GM18909 (cell line): ENCODE results near the gene TNFSF4.
"Not testable (repeated sequence)": the region's sequence is repeated elsewhere in the genome, so short reads cannot be mapped to it uniquely, and the experiment has no call there.

Experiments
- ATAC-seq: cut with Tn5 transposase; IDR thresholded peaks from one replicate; pipeline ENCODE4 v1.9.1; 2021; ENCODE audit warnings: mild to moderate bottlenecking; ENCODE audit not compliant: unreplicated experiment, poor library complexity

TNFSF4 gene

GRCh38 chr1:173168941-173169340, 38.2 kb downstream of the TNFSF4 start:
- ATAC-seq: no peak

GRCh38 chr1:173164686-173165085, 42.4 kb downstream of the TNFSF4 start:
- no peak for ATAC-seq

GRCh38 chr1:173164178-173164577, 43.0 kb downstream of the TNFSF4 start:
- no peak for ATAC-seq

GRCh38 chr1:173163222-173163621, 43.9 kb downstream of the TNFSF4 start:
- ATAC-seq: no peak

DNA sequence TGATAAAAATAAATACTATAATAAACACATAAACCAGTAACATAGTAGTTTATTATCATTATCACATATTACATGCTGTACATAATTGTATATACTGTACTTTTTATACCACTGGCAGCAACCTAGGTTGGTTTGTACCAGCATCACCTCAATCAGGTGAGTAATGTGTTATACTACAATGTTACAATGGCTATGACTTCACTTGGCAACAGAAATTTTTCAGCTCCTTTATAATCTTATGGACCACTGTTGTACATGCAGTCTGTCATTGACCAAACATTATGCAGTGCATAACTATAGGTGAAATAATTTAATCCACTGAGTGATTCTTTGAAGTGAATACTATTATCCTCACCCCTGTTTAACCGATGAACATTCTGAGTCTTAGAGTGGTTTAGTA, 44.5 kb downstream of the TNFSF4 start:
- ATAC-seq: no peak

- ATAC-seq: no peak
These were observed 45.5 kb downstream of the TNFSF4 start for GRCh38 chr1:173161510-173162221.

DNA sequence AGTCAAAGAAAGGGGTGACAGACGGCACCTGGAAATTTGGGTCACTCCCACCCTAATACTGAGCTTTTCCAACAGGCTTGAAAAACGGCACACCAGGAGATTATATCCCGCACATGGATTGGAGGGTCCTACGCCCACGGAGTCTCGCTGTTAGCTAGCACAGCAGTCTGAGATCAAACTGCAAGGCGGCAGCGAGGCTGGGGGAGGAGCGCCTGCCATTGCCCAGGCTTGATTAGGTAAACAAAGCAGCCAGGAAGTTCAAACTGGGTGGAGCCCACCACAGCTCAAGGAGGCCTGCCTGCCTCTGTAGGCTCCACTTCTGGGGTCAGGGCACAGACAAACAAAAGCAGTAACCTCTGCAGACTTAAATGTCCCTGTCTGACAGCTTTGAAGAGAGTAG, 53.2 kb downstream of the TNFSF4 start:
- ATAC-seq: not testable (repeated sequence)

GRCh38 chr1:173153503-173153902, 53.6 kb downstream of the TNFSF4 start:
- no peak for ATAC-seq

- no peak for ATAC-seq
These were observed 54.5 kb downstream of the TNFSF4 start for GRCh38 chr1:173152598-173152997.

DNA sequence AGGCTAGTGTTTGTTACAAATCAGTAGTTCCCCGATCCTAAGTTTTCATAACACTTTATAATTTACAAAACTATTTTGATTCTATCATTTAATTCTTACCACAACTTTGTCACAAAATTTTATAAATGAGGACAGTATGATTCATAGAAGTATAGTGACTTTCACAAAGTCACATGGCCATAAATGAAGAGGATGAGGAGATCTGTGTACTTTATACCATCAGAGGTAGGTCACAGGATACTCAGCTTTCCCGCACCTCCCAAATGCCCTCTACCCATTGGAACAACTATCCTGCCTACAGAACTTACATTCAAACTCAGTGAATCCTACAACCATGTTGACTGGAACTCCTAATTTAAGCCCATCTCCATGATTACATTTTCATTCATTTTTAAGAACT, 56.3 kb downstream of the TNFSF4 start:
- ATAC-seq: no peak

DNA sequence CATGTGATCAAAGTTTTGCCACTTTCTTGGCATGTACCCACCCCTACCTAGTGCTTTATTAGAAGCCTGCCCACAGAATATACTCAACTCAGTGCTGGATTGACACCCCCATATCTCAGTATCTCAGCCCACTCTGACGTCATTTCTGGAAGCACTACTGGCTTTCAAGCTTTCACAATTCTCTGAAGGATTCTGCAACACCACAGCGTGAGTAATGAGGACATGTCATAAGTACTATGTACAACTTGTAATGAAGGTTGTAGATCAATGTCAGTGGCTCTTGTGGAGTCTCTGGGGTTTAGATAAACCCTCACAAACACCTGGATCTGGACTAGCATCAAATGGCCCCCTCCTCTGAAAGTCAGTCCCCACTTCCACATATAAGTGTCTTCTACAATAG, 57.2 kb downstream of the TNFSF4 start:
- ATAC-seq: no peak

DNA sequence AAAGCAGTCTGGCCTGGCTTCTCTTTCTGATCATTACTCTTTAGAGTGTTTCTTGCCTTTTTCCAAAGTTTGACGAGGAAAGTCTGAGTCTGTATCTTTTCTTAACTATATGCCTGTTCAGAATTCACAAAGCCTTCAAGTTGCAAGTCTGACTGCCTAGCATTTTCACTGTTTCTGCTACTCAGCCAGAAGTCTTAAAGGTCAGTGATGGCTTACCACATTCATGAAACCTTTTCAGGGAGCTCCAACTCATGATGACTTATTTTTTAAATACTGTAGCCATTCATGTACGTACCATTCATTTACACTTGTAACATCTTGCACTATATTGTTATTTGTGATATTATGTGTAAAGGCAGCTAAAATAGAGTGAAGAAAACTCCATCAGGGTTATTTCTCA, 58.2 kb downstream of the TNFSF4 start:
- no peak for ATAC-seq

DNA sequence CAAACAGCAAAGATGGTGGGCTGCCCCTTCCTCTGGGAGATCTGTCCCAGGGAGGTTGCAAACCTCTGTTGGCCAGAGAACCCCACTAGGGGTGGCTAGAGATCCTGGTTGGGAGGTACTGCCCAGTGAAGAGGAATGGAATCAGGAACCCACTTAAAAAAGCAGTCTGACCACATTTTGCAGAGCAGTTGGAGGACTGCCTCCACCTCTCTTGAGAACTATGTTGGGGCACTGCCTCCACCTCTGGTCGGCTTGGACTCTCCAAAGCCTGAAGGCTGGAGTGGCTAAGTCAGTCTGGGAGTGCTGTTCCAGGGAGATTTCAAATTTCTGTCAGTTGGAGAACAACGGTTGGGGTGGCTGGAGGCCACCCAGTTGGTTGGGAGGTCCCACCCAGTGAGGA, 58.6 kb downstream of the TNFSF4 start:
- ATAC-seq: no peak

DNA sequence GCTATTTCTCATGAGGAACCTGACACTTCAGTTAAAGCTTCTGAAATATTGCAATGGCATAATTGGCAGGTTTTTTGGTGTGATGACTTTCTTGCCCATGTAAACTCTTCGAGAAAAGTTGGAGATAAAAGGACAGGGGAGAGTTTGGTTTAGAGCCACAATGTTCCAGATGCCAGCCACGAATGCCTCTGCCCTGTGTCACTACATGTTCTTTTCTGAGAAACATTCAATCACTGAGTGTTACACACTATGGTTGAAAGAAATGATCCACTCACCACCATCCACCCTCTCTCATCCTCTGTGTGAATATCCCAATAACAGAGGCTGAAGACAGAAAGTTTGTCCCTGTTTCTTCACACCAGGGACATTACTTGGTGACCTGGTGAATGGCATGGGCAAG, 66.4 kb downstream of the TNFSF4 start:
- no peak for ATAC-seq

- no peak for ATAC-seq
These were observed 67.4 kb downstream of the TNFSF4 start for GRCh38 chr1:173139706-173140105.

DNA sequence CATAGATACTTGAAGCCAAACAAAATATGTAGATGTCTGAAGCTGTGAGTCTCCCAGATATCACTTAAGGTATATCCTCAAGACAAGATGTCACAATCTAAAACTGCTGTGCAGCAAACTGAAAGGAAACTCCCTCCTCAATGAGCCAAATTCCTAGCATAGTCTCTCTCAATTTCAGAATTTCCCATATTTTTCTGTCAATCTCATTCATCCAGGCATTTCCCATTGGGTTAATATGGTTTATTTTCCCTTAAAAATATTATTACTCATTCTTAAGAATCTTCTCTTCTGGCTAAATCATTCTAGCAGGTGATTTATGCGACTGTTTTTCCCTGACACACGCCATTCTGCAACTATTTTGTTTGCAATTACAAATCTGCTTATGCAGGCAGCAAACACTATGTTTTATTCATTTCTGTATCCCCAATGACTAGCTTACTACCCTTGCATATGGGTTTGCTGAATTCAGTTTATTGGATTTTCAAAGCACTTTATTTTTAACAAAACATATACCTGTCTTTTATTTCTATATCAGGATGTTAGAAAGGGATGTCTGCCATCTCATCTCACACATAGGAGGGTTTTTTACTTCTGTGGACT, 69.9 kb downstream of the TNFSF4 start:
- no peak for ATAC-seq

DNA sequence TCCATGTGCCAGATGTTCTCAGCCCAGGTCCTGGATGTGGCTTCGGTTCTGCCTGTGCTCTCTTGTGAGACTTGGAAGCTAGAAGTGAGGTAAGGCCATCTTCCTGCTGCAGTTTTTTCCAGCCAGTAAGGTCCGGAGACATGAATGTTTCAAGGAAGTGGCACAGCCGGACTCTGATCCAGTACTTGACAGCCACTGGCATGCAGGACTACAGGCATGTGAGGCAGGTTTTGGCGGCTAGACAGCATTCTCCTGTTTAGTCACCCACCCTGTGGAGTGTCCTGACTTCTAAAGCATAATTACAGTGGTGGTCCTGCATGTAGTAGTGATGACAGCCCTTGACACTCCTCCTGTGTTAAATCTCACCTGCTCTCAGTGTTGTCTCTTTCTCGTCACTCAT, 72.3 kb downstream of the TNFSF4 start:
- ATAC-seq: no peak

DNA sequence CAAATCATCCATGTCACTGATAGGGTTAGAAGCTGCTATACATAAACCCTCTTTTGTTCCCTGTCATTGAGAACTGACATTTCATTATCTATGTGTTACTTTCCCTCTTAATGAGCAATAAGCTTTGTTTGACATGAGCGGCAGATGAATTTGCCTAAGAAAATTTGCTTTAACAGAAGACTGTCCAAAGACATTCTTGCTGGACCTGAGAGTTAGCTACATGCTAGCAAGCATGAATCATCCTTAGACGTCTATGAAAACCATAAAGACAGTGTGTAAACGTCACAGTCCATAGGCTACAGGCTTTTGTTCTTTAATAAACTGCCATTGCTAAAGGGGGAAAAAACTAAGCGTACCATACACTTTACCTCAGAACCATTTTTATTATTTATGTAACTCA, 73.1 kb downstream of the TNFSF4 start:
- ATAC-seq: no peak
